GM04503 (cell line): Measurements from ENCODE around the gene CKS1B.

Experiments used
- DNase-seq: peaks from one replicate; pipeline ENCODE4 v3.0.0-alpha.2; 2012; ENCODE audit warnings: low read depth

Gene CKS1B

GRCh38 chr1:154945962-154946850, 28.3 kb upstream of the CKS1B start:
- DNase-seq = no peak

- DNase-seq = no peak
Measured at GRCh38 chr1:154948079-154948478, 26.4 kb upstream of the CKS1B start.

- no peak for DNase-seq
Measured at GRCh38 chr1:154951901-154952657, 22.4 kb upstream of the CKS1B start.

GRCh38 chr1:154952664-154953063, 21.8 kb upstream of the CKS1B start:
- no peak for DNase-seq

GRCh38 chr1:154953611-154954038, 20.9 kb upstream of the CKS1B start:
- no peak for DNase-seq

- DNase-seq = no peak
Measured at GRCh38 chr1:154954541-154954940, 19.9 kb upstream of the CKS1B start.

- DNase-seq = peak; percentile 47
Measured at GRCh38 chr1:154955039-154955717, 19.3 kb upstream of the CKS1B start.

GRCh38 chr1:154955718-154956543, 18.6 kb upstream of the CKS1B start, which contains the start of gene PBXIP1:
PBXIP1 (minus strand) TSS chr1:154956099; CDS start chr1:154953721, 2,378 bp downstream.
- DNase-seq = peak; percentile 77

GRCh38 chr1:154956544-154956941, 17.9 kb upstream of the CKS1B start:
- no peak for DNase-seq

- no peak for DNase-seq
Measured at GRCh38 chr1:154957091-154957657, 17.3 kb upstream of the CKS1B start.

GRCh38 chr1:154958036-154958435, 16.4 kb upstream of the CKS1B start:
- DNase-seq = no peak

GRCh38 chr1:154958681-154959425, 15.6 kb upstream of the CKS1B start:
- no peak for DNase-seq

GRCh38 chr1:154959426-154959780, 15.1 kb upstream of the CKS1B start:
- no peak for DNase-seq

- DNase-seq = no peak
Measured at GRCh38 chr1:154960446-154961136, 13.9 kb upstream of the CKS1B start.

- no peak for DNase-seq
Measured at GRCh38 chr1:154961207-154962155, 13.0 kb upstream of the CKS1B start, which contains the start of gene PYGO2. PYGO2 (minus strand) TSS chr1:154961782; CDS start chr1:154961576, 206 bp downstream.

GRCh38 chr1:154962156-154962749, 12.2 kb upstream of the CKS1B start:
- no peak for DNase-seq

- DNase-seq = no peak
Measured at GRCh38 chr1:154962795-154963330, 11.6 kb upstream of the CKS1B start.

- no peak for DNase-seq
Measured at GRCh38 chr1:154963643-154964042, 10.8 kb upstream of the CKS1B start.
